Muscle layer of colon (tissue), 2 donors: ENCODE data around the gene FHIP1B.

Experiments
- H3K27ac ChIP-seq: one replicate; pipeline ENCODE4 v1.7.0; 2013; ENCODE audit warnings: low read depth, mild to moderate bottlenecking, low read length, moderate library complexity
- H3K27me3 ChIP-seq, 2 donors: one replicate each; pipeline ENCODE4 v1.7.0; 2013; ENCODE audit warnings: low read length in 2 of 2, mild to moderate bottlenecking in 2 of 2; ENCODE audit not compliant: insufficient read depth in 2 of 2, control insufficient read depth in 1 of 2
- H3K36me3 ChIP-seq: one replicate; pipeline ENCODE4 v1.7.0; 2013; ENCODE audit warnings: mild to moderate bottlenecking, low read length; ENCODE audit not compliant: insufficient read depth
- H3K4me1 ChIP-seq: one replicate; pipeline ENCODE4 v1.7.0; 2013; ENCODE audit warnings: mild to moderate bottlenecking, low read length; ENCODE audit not compliant: insufficient read depth
- H3K4me3 ChIP-seq, 2 donors: one replicate each; pipeline ENCODE4 v1.7.0; 2013; ENCODE audit warnings: low read length in 2 of 2, low read depth in 1 of 2, mild to moderate bottlenecking in 1 of 2, moderate library complexity in 1 of 2
- H3K9ac ChIP-seq: one replicate; pipeline ENCODE4 v1.7.0; 2013; ENCODE audit warnings: low read length
- H3K9me3 ChIP-seq: one replicate; pipeline ENCODE4 v1.7.0; 2013; ENCODE audit warnings: mild to moderate bottlenecking, low read length
- donor health status: abdominal sarcoma.
- donor health status: Adenocarcinoma of cecum.

FHIP1B gene

GRCh38 chr11:6199174-6199810 is 35.1 kb downstream of the FHIP1B start, which contains the start of gene OR52W1:
OR52W1 (plus strand) TSS chr11:6199224; CDS start chr11:6199224, 0 bp downstream.
- Histone ChIP-seq H3K9me3 (no peaks in the 10 kb centered on the region), H3K27ac (no peak within 1 kb of the TSS), H3K4me1 (no peaks in the 10 kb centered on the region), H3K27me3 (no peaks in the 10 kb centered on the region), H3K4me3 (no peak within 1 kb of the TSS), H3K36me3 (no peaks in the 10 kb centered on the region), H3K9ac (no peak within 1 kb of the TSS)

DNA sequence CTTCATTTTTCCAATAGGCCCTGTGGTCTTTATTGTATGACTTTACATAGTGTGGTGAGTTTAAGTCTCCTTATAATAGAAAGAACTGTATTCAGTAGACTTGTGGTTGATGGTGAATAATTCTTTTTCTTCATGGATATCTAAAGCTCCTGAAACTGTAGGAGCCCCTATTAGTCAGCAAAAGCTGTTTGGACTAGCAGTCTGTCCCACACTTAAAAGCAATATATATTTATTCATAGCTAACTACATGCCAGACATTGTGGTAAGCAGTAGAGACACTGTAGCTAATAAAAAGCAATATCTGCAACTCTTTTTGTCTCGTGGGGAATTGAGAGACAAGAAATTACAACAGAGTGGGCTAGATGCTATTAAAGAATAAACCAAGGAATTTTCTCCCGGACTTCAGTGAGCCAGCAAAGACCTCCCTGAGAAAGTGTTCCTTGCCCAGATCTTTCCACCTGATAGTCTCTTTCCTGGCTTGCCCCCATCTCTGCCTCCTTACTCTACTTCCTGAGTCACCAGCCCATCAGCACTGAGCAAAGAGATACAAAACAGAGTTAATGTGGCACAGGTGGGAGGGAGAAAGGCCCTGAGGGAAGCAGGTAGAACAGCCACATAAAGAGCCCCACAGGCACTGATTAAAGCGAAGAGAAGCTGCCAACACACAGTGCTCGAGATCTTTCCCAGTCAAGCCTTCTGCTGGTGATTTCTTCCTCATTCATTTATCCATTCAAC is 36.8 kb downstream of the FHIP1B start:
- no peaks in the 10 kb centered on the region for H3K27me3 ChIP-seq
- H3K27ac ChIP-seq: no peak overlapping the region
- no peaks in the 10 kb centered on the region for H3K36me3 ChIP-seq
- H3K4me3 ChIP-seq: no peak overlapping the region
- no peaks in the 10 kb centered on the region for H3K4me1 ChIP-seq
- no peaks in the 10 kb centered on the region for H3K9me3 ChIP-seq
- no peak overlapping the region for H3K9ac ChIP-seq

GRCh38 chr11:6196396-6196795 is 38.0 kb downstream of the FHIP1B start:
- Histone ChIP-seq H3K9me3 (no peaks in the 10 kb centered on the region), H3K36me3 (no peaks in the 10 kb centered on the region), H3K4me3 (no peak overlapping the region), H3K4me1 (no peaks in the 10 kb centered on the region), H3K27ac (no peak overlapping the region), H3K27me3 (no peaks in the 10 kb centered on the region), H3K9ac (no peak overlapping the region)

DNA sequence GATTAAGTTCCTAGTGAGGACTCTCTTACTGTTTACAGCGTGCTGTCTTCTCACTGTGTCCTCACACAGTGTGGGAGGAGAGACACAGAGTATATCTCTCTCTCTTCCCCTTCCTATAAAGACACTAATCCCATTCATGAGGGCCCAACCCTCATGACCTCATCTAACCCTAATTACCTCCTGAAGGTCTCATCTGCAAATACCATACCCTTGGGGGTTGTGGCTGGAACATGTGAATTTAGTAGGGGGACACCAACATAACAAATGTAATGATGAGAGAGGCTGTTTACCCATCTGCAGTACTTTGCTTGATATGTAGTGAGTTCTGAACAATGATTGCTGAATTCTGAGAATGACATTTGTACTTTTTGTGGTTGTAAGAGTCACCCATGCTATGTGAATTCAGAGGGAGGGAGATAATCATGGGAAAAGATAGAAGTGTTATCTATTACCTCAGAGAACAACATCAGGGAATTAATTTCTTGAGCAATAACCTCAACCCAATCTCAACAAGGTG is 40.3 kb downstream of the FHIP1B start:
- Histone ChIP-seq H3K9me3 (no peaks in the 10 kb centered on the region), H3K9ac (no peak overlapping the region), H3K27me3 (no peaks in the 10 kb centered on the region), H3K4me3 (no peak overlapping the region), H3K27ac (no peak overlapping the region), H3K4me1 (no peaks in the 10 kb centered on the region), H3K36me3 (no peaks in the 10 kb centered on the region)

DNA sequence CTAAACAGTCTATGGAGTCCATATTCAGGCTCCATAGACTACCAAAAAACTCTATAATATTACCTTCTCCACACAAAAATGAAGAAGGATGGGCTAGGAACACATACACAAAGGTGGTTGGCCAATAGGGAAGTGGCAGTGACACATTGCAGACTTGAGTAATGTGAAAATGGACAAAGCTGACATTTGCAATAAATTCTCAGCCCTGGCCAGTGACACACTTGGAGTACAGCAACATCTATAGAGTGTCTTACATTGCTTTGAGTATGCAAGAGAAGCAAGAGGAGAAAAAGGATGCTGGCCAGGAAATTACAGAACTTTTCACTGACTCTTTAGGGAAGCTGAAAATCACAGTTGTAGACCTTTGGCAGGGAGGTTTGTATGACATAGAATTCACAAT is 42.7 kb downstream of the FHIP1B start:
- no peaks in the 10 kb centered on the region for H3K27me3 ChIP-seq
- H3K9ac ChIP-seq: no peak overlapping the region
- H3K27ac ChIP-seq: no peak overlapping the region
- H3K9me3 ChIP-seq: no peaks in the 10 kb centered on the region
- H3K36me3 ChIP-seq: no peaks in the 10 kb centered on the region
- no peaks in the 10 kb centered on the region for H3K4me1 ChIP-seq
- H3K4me3 ChIP-seq: no peak overlapping the region

GRCh38 chr11:6175440-6175839 is 59.0 kb downstream of the FHIP1B start:
- Histone ChIP-seq H3K9ac (no peak overlapping the region), H3K4me3 (no peak overlapping the region), H3K4me1 (no peaks in the 10 kb centered on the region), H3K36me3 (no peaks in the 10 kb centered on the region), H3K27me3 (no peaks in the 10 kb centered on the region), H3K27ac (no peak overlapping the region), H3K9me3 (no peaks in the 10 kb centered on the region)

DNA sequence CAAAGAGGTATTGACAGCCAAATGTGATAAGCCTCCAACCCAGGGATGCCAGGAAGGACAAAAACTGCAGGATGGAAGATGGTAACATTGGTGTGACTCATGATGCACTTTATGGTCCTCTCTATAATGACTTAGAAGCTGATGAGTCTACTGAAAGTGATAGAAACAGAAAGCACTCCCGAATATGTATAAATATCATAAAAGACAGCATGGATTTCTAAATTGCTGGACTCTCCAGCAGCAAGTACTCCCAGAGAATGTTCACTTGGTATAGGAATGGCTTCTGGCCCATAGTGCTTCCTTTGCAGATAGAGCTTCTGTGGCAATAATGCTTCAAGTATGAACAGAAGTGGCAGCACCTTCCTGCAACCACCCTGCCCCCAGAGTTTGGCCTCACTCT is 64.2 kb downstream of the FHIP1B start, which contains the start of gene OR52B2:
TSS of gene OR52B2 (minus strand) at position 101 of the 400 bp plus-strand sequence. CDS start at position 101, 0 bp downstream.
- no peaks in the 10 kb centered on the region for H3K36me3 ChIP-seq
- no peaks in the 10 kb centered on the region for H3K27me3 ChIP-seq
- H3K9me3 ChIP-seq: no peaks in the 10 kb centered on the region
- H3K4me3 ChIP-seq: no peak within 1 kb of the TSS
- no peaks in the 10 kb centered on the region for H3K4me1 ChIP-seq
- H3K9ac ChIP-seq: no peak within 1 kb of the TSS
- H3K27ac ChIP-seq: no peak within 1 kb of the TSS
